Measurements from ENCODE around the gene CDK18.

CDK18 gene

GRCh38 chr1:205545001-205545919 is 40.8 kb downstream of the CDK18 start:
- DNase-seq (ENCODE audit: low read depth), result no peak
- H3K4me3 ChIP-seq (ENCODE audit: low read length), result no peak overlapping the region
- no peak for TF ChIP-seq CTCF (IDR thresholded peaks at IDR 0.05; ENCODE audit: insufficient read depth, low read depth, low read length, missing control alignments)

- TF ChIP-seq CTCF (IDR thresholded peaks at IDR 0.05; ENCODE audit: insufficient read depth, low read depth, low read length, missing control alignments), result no peak
- DNase-seq (ENCODE audit: low read depth), result no peak
- H3K4me3 ChIP-seq (ENCODE audit: low read length), result no peak overlapping the region
Measured at GRCh38 chr1:205545991-205546390, 41.5 kb downstream of the CDK18 start.

- no peak for DNase-seq (ENCODE audit: low read depth)
Measured at GRCh38 chr1:205546541-205546940, 42.1 kb downstream of the CDK18 start.

GRCh38 chr1:205547936-205548827 is 43.7 kb downstream of the CDK18 start:
- no peak for DNase-seq (ENCODE audit: low read depth)
- TF ChIP-seq CTCF (IDR thresholded peaks at IDR 0.05; ENCODE audit: insufficient read depth, low read depth, low read length, missing control alignments), result no peak

More at GRCh38 chr1:205546541-205546940, 42.1 kb downstream of the CDK18 start:
- no peak for TF ChIP-seq CTCF (IDR thresholded peaks at IDR 0.05; ENCODE audit: insufficient read depth, low read depth, low read length, missing control alignments)
- H3K4me3 ChIP-seq (ENCODE audit: low read length), result no peak overlapping the region

GRCh38 chr1:205554026-205554811 is 49.8 kb downstream of the CDK18 start:
- H3K4me3 ChIP-seq (ENCODE audit: low read length), result no peak overlapping the region
- DNase-seq (ENCODE audit: low read depth), result no peak
- no peak for TF ChIP-seq CTCF (IDR thresholded peaks at IDR 0.05; ENCODE audit: insufficient read depth, low read depth, low read length, missing control alignments)

More at GRCh38 chr1:205547936-205548827, 43.7 kb downstream of the CDK18 start:
- H3K4me3 ChIP-seq (ENCODE audit: low read length), result no peak overlapping the region

GRCh38 chr1:205561501-205562203 is 57.2 kb downstream of the CDK18 start:
- TF ChIP-seq CTCF (IDR thresholded peaks at IDR 0.05; ENCODE audit: insufficient read depth, low read depth, low read length, missing control alignments), result no peak
- no peak overlapping the region for H3K4me3 ChIP-seq (ENCODE audit: low read length)
- DNase-seq (ENCODE audit: low read depth), result no peak

All from epithelial cell of esophagus (primary cell).